Epithelial cell of proximal tubule (primary cell): ENCODE measurements around the gene NRXN3. TPM values are rescaled to one million over a fixed set of nuclear protein-coding genes. Genes with fewer than 3 reads are reported as not detected.

Experiments
- DNase-seq: peaks from one replicate; pipeline ENCODE4 v3.0.0-alpha.2; 2011; ENCODE audit warnings: low read depth
- H3K4me3 ChIP-seq: 2 replicates; pipeline ENCODE4 v1.5.1; 2011; ENCODE audit warnings: low read depth, mild to moderate bottlenecking, low read length
- CTCF ChIP-seq: conservative IDR thresholded peaks from 2 replicates; pipeline ENCODE4 v1.5.1; 2012; ENCODE audit warnings: low read depth, mild to moderate bottlenecking, low read length
- total RNA-seq: library from RNA; depleted of rRNA; stranded (reverse); fragments of >200 nt; gene quantifications from 2 replicates; pipeline ENCODE4 v1.2.3, GENCODE V29; 2015

The NRXN3 gene
- total RNA-seq, 1 donor from 2014 or later: 1.2 TPM

DNA sequence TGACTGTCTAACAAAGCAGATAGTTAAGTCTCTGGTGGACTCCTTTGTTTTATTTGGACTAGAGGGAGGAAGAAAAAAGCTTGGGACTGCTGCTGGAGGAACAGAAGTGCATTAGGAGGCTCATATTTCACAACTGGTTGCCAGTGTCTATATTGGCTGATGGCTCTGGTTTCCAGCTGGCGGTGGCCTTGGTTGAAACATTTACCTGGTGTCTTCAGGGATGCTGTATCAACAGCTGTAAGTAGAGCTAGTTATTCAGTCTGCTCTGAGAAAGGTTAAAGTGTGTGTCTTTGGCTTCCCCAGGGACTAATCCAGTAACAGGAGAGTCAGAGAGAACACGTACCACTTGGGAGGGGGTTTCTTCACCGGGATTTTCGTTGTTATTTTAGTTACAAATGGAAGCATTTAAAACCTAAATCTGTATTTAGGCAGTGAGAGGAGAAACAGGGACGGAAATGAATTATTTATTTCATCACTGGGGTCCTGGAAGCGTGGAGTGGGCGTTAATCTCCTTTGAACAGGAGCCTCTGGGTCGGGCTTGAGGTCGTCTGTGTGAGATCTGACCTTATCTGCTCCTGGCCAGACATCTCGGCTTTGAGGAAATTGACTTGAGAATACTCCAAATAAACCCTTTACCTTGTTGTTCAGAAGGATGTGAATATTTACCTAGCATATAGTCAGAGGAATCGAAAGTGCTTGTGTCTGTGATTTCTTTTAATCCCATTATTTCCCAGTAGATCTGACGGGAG lies 149.9 kb downstream of the NRXN3 start:
- TF ChIP-seq CTCF: no peak
- no peak overlapping the region for H3K4me3 ChIP-seq
- no peak for DNase-seq

GRCh38 chr14:78324353-78324752 lies 154.2 kb downstream of the NRXN3 start:
- DNase-seq: peak; percentile 19
- H3K4me3 ChIP-seq: no peak overlapping the region
- no peak for TF ChIP-seq CTCF

- DNase-seq: no peak
- no peak overlapping the region for H3K4me3 ChIP-seq
- no peak for TF ChIP-seq CTCF
Measured at GRCh38 chr14:78325911-78326310, 155.7 kb downstream of the NRXN3 start.

- DNase-seq: no peak
- TF ChIP-seq CTCF: no peak
- no peak overlapping the region for H3K4me3 ChIP-seq
Measured at GRCh38 chr14:78327426-78328221, 157.5 kb downstream of the NRXN3 start.

DNA sequence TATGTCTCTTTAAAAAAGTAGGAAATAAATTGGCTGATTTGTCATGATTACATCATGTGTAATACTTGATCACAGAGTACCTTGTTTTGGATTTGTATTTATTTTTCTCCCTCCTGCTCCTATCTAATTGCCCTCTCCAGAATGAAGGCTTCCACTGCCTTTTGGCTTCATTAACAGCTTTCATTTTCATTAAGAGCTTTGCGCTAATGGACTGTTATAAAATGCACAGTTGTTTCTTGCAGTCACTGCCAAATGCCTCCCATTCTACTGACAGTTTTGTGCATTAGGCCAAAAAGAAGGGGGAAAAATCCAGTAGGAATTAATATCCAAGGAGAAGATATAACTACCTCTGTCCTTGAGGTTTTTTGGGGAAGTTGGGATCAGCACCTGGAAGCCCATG lies 159.2 kb downstream of the NRXN3 start:
- TF ChIP-seq CTCF: no peak
- DNase-seq: no peak
- H3K4me3 ChIP-seq: no peak overlapping the region

DNA sequence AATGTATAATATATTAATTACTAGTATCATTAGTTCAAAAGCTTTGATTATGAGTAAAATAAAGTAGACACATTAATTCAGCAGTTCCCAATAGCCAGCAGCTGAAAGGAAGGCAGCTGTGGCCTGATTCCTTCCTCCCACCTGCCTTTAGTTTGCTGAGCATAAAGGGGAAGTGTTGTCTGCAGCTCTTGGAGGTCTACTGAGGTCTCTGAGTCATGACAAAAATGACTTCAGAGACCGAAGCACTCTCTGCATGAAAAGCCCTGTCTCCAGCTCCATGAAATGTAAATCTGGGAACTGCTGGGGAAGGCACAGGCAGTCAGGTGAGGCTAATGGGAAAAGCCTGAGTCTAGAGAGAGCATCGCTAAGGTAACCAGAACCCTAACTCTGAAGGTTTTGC lies 165.4 kb downstream of the NRXN3 start:
- H3K4me3 ChIP-seq: no peak overlapping the region
- DNase-seq: peak; percentile 18
- no peak for TF ChIP-seq CTCF

DNA sequence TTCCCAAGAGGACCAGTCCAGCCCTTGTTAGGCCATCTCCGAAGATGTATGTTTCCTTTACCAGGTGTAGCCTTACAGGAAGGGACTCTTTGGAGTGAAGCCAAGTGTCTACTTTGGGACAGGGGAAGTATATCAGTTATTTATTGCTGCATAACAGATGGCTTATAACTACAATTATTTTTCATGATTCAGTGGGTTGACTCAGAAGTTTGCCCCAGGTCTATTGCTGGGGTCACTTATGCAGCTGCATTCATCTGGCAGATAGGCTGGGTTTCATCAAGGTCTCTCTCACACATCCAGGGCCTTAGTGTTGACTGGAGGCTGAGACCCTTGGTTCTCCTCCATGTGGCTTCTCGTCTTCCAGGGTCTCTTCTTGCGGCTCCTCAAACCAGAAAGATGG lies 170.1 kb downstream of the NRXN3 start:
- no peak for DNase-seq
- no peak for TF ChIP-seq CTCF
- no peak overlapping the region for H3K4me3 ChIP-seq
